ENCODE measurements around the gene MGP. TPM values are rescaled to one million over a fixed set of nuclear protein-coding genes. Genes with fewer than 3 reads are reported as not detected.

The MGP gene
- 223 TPM for total RNA-seq

DNA sequence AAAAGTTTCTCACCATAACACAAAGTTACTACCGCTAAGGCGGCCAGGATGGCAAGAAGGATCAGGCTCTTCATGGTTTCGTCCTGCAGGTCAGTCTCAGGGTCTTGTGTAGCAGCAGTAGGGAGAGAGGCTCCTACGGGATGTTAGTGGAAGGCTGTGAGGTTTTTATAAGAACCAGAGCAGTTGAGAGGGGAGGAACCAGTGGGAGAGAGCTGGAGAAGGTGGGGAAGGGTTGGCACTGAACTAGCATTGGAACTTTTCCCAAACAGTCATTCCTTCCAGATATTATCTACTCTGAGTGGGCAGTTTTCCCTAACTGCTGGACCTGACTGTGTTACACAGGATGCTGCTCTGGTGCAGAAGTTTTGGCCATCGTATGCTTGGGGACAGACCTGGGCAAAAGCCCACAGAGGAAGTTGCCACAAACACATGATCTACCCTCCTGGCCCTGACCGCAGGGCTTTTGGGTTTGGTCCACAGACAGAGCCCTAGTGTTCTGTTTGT is at the start of gene MGP:
TSS of gene MGP (minus strand) at position 137 of the 504 bp plus-strand sequence. CDS start at position 74, 63 bp downstream.
- peak; percentile 35 for DNase-seq (ENCODE audit: low spot score)

DNA sequence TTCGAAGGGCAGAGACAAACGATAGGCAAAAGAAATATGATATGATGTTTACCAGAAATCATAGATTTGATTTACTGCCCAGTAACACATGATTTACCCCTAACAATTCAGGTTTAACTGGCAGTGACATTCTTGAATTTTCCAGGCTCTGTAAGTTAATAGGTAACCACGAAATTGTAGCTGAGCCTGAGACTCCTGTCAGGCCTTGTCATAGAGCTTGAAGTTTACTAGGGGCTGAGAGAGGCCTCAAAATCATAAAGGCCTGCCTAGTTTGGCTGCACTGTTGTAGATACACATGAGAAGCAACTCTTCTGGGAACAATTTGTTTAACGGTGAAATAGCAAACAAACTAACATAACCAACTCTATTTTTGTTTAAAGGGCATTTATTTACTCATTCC is 49.4 kb upstream of the MGP start:
- DNase-seq (ENCODE audit: low spot score) = no peak

DNA sequence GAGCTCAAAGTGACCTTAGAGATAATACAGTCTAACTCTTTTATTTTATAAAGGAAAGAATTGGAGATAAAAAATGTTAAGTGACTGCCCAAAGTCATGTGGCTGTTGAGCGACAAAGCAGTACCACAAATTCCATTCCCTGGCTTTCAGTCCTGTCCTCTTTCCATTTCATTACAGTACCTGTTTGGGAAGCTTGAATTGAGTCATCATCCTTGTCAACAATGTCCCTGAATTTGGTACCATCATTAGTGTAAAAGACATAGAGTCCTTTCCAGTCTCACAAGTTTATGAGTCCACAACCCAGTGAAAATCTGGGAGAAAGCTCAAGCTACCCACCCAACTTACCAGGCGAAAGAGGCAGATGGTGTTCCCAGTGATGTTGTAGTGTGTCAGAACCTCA is 48.9 kb upstream of the MGP start:
- DNase-seq (ENCODE audit: low spot score) = no peak

DNA sequence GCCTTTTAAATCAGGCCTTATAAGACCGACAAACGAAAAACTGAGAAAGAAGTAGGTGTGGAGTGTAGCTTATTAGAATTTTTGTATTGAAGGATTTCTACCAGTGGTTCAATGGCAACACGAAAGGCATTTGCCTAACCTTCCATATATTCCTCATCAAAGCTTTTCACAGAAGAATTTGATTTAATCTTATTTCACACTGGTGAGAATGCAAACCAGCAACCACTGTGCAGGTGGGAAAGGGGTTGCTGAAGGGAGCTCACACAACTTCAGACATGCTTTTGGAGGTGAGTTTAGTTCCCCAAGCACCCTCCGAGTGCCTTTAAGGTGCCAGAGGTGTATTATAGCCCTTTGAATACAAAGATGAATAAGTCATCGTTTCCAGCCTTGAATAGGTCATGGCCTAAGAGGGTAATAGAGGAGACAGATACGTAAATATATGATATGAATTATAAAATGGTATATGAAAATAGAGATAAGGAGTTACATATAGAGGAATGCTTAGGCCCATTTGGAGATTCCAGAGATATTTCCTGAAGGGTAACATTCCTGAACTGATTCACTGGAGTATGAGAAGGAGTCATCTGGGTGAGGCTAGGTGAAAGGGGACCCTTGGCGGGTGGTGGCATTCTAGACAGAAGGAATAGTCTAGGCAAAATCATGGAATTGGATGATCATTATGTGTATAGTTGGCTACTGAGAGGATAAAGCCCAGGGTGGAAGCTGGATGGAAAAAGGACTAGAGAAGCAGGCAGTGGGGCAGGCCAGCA is 46.3 kb upstream of the MGP start:
- no peak for DNase-seq (ENCODE audit: low spot score)

DNA sequence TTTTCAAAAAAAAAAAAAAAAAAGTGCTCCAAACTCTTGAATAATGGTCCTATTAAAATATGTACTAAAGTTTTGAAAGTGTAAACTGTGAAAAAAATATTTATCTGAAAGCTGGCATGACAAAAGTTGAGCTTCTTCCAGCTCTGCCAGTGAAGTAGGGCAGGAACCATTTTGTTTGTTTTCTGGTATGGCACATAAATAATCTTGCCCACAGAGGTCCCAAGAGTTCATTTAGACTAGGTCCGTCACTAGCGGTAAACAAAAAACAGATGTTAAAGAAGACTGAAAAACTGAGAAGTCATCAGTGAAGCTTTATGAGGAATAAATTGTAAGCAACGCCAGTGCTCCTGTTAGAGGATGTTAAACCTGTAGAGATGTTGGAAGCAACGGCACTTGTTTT is 45.7 kb upstream of the MGP start:
- no peak for DNase-seq (ENCODE audit: low spot score)

DNA sequence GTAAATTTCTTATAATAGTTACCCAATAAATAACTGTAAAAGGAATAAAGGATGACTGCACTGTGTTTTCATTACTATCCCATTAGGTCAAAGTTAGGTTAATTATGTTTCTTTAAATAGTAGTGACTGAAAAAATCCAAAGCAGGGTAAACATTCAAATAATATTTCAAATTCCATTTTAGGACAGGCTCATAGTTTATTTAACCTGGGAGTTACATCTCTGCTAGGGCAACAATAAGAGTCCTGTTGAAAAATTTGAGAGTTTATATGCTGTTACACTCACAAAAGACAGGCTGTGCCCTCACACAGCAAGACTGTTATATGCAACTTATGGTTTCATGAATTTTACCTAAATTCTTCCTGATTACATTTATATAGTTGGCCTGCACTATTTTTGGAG is 44.6 kb upstream of the MGP start:
- DNase-seq (ENCODE audit: low spot score) = no peak

DNA sequence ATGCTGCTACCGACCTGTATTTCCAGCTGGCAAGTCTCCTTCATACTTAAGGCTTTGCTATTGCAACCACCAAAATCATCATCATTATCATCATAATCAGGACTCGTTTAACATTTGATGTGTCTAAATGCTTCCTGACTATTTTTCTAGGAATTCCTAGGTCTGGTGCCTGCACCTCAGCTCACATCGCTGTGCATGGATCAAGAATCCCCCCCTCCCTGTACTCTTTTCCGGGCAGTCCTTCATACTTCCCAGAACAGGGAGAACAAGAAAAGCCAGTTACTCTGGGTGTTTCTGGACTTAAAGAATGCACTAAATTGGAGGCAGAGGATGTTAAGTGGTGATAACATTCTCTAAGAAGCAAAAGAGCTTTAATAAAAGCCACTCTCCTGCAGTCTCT is 43.3 kb upstream of the MGP start:
- no peak for DNase-seq (ENCODE audit: low spot score)

DNA sequence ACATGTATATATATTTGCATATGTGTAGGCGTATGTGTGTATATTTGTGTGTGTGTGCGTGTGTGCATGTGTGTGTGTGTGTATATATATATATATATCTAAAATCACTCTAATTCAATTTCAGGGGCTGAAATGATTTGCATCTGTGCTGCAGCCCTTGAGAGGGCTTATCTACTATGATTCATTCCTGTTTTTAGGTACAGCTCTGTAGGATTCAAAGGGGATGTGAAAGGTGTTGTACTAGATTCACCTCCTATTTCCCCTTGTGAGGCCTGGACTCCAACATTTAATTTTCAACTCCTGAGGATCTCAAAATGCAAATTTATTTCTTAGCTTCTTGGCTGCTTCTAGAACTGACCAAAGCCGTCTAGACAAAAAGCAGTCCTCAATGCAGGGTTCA is 41.6 kb upstream of the MGP start:
- DNase-seq (ENCODE audit: low spot score) = no peak

DNA sequence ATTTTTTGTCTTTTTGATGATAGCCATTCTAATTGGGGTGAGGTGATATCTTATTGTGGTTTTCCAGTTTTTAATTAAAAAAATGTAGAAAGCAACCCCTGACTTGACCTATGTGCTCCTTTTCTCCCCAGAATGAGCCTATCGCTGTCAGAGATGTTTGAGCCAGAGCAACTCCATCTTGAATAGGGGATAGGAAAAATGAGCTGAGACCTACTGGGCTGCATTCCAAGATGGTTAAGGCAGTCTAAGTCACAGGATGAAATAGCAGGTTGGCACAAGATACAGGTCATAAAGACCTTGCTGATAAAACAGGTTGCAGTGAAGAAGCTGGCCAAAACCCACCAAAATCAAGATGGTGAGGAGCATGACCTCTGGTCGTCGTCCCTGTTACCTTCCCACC is 38.9 kb upstream of the MGP start:
- DNase-seq (ENCODE audit: low spot score) = no peak

DNA sequence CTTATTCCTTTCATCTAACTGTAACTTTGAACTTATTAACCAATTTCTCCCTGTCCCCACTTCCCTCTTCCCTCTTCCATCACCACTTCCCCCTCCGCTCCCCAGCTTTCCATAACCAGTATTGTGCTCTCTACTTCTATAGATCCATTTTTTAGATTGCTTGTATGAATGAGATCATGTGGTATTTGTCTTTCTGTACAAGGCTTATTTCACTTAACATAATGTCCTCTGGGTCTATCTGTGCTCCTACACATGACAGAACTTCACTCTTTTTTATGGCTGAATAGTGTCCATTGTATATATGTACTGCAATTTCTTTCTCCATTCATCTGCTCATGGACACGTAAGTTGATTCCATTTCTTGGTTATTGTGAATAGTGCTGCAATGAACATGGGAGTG is 38.3 kb upstream of the MGP start:
- DNase-seq (ENCODE audit: low spot score) = no peak

DNA sequence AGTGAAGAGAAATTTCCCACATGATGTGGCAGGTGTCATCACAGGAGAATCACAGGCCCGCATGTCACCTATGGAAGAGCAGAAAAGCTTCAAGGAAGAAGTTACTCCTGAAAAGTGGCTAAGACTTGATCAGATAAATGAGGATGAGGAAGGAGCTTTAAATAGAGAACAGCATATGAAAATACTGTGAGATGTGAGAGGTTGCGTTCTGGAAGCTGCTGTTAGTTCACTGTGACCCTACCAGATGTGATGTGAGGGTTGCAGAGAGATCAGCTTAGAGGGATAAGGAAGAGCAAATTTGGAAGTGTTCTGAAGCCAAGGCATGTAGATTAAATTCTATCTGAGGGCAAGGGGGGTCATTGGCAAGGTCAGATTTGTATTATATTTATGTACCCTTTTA is 35.6 kb upstream of the MGP start:
- DNase-seq (ENCODE audit: low spot score) = no peak

DNA sequence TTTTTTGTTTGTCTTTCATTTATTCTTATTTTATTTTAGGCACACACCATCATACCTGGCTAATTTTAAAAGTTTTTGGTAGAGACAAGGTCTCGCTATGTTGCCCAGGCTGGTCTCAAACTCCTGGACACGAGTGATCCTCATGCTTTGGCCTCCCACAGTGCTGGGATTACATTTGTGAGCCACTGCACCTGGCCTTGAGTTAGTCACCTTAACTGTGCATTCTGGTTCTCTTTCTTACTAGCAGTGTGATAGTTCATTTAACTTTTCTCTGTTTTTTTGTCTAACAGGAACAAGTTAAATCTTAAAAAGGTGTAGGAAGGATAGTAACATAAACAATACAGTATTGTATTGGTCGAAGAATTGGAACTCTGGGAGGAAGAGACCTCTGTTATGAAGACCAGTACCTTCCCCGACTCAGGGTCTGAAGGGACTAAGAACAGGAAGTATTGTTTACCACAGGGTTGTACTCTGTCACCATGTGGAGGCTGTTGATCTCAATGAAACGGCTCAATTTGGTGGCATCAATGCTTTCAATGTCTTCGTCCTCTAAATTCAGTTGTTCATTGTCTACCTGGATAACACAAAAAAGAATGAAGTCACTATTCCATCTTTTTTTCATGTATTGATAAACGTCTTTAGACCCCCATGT is 34.9 kb upstream of the MGP start:
- no peak for DNase-seq (ENCODE audit: low spot score)

DNA sequence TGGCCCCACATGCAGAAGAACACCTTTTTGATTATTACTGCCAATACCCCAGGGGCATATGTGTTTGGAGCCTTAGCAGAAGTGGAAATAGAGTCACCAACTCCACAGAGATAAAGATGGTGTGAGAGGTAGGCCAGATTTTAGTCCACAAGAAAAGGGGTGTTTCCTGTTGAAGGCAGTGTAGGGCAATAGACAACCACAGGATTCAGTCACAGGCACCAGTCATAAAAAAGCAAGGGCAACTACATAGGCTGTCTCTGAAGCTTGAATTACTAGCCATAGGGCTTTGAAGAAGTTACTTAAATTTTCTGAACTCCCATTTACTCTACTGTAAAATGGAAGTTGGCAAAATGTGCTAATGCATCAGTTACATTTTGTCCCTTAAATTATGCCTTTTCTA is 33.8 kb upstream of the MGP start:
- DNase-seq (ENCODE audit: low spot score) = no peak

DNA sequence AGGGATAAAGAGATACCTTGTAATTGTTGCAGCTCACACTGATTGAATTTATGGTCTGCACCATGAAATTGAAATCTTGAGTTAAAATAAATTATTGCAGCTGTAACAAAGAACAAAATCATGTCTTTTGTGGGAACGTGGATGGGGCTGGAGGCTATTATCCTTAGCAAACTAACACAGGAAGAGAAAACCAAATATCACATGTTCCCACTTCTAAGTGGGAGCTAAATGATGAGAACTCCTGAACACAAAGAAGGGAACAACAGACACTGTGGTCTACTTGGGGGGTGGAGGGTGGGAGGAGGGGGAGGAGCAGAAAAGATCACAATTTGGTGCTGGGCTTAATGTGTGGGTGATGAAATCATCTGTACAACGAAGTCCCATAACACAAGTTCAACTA is 30.1 kb upstream of the MGP start:
- DNase-seq (ENCODE audit: low spot score) = no peak

DNA sequence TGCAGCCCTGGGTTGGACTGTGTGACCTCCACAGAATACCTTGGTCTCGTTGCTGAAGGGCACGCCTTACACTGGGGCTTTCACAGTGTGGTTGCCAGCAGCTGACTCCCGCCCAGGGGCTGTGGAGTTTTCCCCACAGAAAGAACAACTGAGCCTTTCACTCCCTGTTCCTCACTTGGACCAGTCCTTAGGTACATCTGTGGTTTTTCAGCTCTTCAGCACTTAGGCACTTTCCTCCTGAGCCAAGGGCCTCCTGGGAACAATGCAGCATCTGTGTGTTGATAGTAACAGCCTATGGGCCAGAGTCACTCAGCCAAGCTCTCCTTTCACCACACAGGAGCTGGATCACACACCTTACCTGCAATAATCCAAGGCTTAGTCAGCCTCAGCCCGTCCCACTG is 27.7 kb upstream of the MGP start:
- no peak for DNase-seq (ENCODE audit: low spot score)

DNA sequence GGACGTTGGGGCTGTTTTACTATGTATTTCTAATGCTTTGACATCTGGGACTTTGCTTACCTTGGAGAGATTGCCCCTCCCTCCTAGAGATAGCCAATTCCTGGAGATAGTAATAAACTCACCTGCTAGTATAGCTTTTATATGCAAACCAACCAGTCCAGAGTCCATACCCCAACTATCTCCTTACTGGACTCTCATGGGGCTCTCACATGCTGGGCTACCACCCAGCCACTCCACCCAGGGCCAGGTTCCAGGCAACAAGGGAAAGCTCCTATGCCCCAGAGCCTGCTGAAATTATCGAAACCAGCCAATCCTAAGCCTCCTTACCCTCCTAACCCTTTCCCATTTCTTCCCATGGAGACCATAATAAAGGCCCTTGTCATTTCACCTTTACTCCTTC is 25.5 kb upstream of the MGP start:
- no peak for DNase-seq (ENCODE audit: low spot score)

DNA sequence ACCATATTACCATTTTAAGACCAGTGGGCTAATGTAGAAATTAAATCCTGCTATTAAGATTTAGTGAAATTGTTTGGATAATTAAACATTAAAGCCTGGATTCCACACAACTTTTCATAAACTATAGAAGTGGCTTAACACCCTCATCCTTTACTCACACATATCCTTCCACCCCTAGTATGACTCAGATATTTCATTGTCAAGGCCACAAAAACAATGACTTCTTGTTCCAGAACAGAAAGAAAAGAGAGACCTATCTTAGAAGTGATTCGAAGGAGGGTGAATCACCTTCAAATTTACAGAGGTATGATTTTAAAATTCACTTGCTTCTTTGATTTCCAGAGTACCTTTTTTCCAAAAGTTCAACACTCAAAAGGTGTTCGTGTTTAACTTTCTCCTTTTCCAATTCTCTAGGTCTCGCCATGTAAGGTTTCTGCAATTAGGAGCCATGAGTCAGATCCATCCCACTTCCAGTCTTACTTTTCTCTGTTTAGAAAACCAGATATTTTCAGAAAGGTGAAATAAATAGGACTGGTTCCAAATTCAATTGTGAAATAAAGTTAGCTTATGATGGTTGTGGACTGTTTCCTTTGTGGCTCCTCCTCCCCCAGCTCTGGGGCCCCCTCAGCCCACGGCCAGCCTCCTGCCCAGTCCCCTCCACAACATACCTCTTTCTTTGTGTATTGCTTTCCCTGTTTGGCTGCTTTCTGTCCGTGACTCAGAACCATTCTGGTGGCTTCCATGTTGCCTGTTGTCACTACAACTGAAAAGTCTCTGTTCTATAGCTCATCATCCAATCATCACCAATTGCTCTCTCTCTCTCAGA is 24.6 kb upstream of the MGP start:
- no peak for DNase-seq (ENCODE audit: low spot score)

DNA sequence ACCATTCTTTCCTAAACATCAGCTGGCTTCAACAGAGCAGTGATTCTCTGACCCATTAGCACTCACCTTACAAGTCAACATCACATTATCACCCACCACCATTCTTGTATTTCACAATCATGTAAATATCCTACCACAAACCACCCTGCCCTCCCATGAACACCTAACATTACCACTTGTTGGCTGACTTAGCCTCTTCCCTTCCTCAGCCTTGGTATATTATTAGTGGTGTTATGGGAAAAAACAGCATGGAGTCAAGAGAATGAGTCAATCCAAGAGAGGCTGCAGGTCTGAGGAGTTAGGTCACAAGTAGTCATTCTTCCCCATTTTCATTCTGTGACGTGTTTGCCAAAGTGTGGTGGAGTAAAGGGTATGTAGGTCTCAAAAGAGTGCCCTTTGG is 22.3 kb upstream of the MGP start:
- no peak for DNase-seq (ENCODE audit: low spot score)

DNA sequence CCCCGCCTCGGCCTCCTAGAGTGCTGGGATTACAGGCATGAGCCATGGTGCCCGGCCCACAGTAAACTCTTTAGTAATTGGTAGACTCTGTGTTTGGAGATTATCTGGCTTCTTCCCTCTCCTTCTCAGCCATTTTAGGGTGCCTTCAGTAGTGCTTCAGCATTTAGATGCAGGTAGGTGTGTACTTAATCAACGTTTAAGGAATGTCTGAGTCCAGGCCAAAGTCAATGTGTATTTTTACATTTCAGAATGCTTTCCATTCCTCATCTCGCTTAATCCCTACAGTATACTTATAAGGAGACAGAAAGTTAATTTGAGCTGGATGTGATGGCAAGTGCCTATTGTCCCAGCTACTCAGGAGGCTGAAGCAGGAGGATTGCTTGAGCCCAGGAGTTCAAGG is 20.5 kb upstream of the MGP start:
- no peak for DNase-seq (ENCODE audit: low spot score)

DNA sequence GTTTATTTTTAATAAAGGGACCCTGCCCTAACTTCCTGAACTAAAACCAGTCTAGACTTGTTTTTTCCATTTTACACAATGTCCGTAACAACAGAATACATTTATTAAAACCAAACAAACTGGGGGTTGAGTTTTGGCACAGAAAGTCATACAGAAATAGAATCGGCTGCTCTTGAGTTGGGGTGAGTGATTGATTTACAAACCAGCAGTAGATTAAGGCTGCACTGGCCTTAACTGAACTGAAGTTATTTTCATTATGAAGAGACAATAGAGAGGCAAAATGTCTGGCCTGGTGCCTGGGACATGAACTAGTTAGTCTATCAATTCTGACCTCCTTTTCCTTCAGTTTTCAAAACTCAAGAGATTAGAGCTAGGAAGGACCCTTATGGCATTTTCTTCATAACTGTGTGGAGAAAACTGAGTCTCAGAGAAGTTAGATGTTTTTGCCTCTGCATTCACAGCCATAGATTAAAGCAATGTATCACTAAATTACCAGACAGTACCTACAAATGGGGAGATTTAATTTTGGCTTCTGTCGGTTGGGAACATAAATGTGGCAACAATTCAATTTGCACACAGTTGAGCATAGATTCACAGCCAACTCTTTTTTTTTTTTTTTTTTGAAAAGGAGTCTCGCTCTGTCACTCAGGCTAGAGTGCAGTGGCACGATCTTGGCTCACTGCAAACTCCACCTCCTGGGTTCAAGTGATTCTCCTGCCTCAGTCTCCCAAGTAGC is 19.8 kb upstream of the MGP start:
- DNase-seq (ENCODE audit: low spot score) = no peak

DNA sequence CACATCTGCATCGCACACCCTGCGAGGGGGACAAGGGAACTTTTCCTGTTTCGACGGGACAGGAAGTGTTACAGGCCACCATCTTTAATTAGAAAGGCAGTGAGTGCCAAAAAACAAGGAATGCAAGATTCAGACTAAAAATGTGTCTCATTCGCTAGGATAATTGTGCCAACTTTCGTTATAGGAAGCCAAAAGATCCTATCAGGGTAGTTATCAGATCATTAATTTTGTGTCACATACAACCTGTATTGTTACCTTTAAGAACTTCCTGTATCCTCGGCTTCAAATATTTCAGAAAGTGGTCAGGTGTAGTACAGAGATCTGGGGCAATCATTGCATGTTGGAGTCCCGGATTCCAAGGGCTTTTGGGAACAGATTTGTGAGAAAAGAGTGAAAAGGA is 19.2 kb upstream of the MGP start:
- no peak for DNase-seq (ENCODE audit: low spot score)

Data from mucosa of gallbladder (tissue), 1 donor.